ENCODE results near the gene PRMT6. TPM values are rescaled to one million over a fixed set of nuclear protein-coding genes. Genes with fewer than 3 reads are reported as not detected.

The PRMT6 gene
- total and polyA plus RNA-seq, 2 of the 4 experiments (the other 2 are of a cell fraction), result 12.5 to 15.4 TPM

DNA sequence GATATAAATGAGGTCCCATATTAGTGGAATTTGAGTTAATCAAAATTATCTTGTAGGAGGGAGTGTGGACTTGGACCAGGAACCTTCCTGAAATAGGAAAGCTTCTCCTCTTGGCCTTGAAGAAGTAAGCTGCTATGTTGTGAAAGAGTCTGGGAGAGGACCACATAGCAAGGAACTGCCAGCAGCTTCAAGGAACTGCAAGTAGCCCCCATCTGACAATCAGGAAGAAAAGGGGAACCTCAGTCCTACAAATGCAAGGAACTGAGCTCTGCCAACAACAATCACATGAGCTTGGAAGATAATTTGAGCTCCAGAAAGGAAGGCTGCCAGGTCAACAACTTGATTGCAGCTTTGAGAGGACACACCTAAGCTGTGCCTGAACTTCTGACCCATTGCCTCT lies 8.2 kb upstream of the PRMT6 start:
- intact Hi-C loops (cut with micrococcal nuclease), result no loop called here
- DNase-seq, result no peak
- BruUV-seq (replicated peaks), result no TSS peak
- no peaks in the 10 kb centered on the region for H3K79me1 ChIP-seq (ENCODE audit: low read depth in 1 of 2, low read length in 2 of 2)
- no peak overlapping the region for H4K91ac ChIP-seq (ENCODE audit: insufficient read depth, low read depth, low read length)
- H3K18ac ChIP-seq (ENCODE audit: low read depth, low read length), result no peak overlapping the region
- ChIA-PET POLR2A (ENCODE audit: unreplicated experiment) (no interaction called here), CTCF (interaction anchor here (1.0 kb wide), 1 partner anchor 24 kb away, joined by 4 read pairs; no protein-coding TSS in a partner anchor)
- H3K14ac ChIP-seq (replicated peaks; ENCODE audit: low read depth, low read length), result no peak overlapping the region
- H2BK15ac ChIP-seq (ENCODE audit: low read depth, low read length), result no peak overlapping the region
- H3K23ac ChIP-seq (ENCODE audit: low read depth, low read length), result no peak overlapping the region
- H2AK9ac ChIP-seq (replicated peaks; ENCODE audit: low read depth, low read length, poor library complexity), result no peak overlapping the region
- H2BK5ac ChIP-seq (ENCODE audit: low read depth, low read length, poor library complexity, severe bottlenecking), result no peak overlapping the region
- no peaks in the 10 kb centered on the region for H4K20me1 ChIP-seq (ENCODE audit: insufficient read depth, low read length)
- no peaks in the 10 kb centered on the region for H3K9me3 ChIP-seq (ENCODE audit: control insufficient read depth, insufficient read depth, low read length)
- no peak overlapping the region for H3K4me3 ChIP-seq (ENCODE audit: insufficient read depth, low read depth, low read length)
- no peaks in the 10 kb centered on the region for H3K4me1 ChIP-seq (ENCODE audit: control insufficient read depth, insufficient read depth, low read length)
- ATAC-seq (ENCODE audit: low read depth), result no peak
- H3K27me3 ChIP-seq (ENCODE audit: control insufficient read depth, insufficient read depth, low read length), result no peaks in the 10 kb centered on the region
- no peak overlapping the region for H3K4ac ChIP-seq (ENCODE audit: low read depth, low read length)
- no peak overlapping the region for H4K8ac ChIP-seq (ENCODE audit: low read depth in 2 of 2, low read length in 2 of 2)
- H3K36me3 ChIP-seq (ENCODE audit: control insufficient read depth, insufficient read depth, low read length), result no peaks in the 10 kb centered on the region
- H2AK5ac ChIP-seq (ENCODE audit: low read depth, low read length), result no peak overlapping the region
- H2BK120ac ChIP-seq (ENCODE audit: low read depth, low read length), result no peak overlapping the region
- H3K9me1 ChIP-seq (ENCODE audit: insufficient read depth, low read length), result no peaks in the 10 kb centered on the region
- no peak overlapping the region for H3K27ac ChIP-seq (ENCODE audit: insufficient read depth, low read length)
- H3K9ac ChIP-seq (ENCODE audit: low read depth, low read length), result no peak overlapping the region
- TF ChIP-seq MAZ (IDR thresholded peaks at IDR 0.05; ENCODE audit: borderline replicate concordance, low read depth, low read length) (no peak), FOS (IDR thresholded peaks at IDR 0.05; ENCODE audit: low read depth, low read length) (no peak), RFX5 (IDR thresholded peaks at IDR 0.05; ENCODE audit: low read depth, low read length) (no peak), CHD1 (IDR thresholded peaks at IDR 0.05; ENCODE audit: low read depth, low read length) (no peak), MXI1 (IDR thresholded peaks at IDR 0.05; ENCODE audit: borderline replicate concordance, low read depth, low read length) (no peak), NFE2L2 (IDR thresholded peaks at IDR 0.05; ENCODE audit: low read depth, low read length) (no peak), BHLHE40 (IDR thresholded peaks at IDR 0.05; ENCODE audit: low read depth, low read length) (no peak), RCOR1 (IDR thresholded peaks at IDR 0.05; ENCODE audit: insufficient replicate concordance, low read length) (no peak), SMC3 (IDR thresholded peaks at IDR 0.05; ENCODE audit: low read depth, low read length) (no peak), MAFK (IDR thresholded peaks at IDR 0.05; ENCODE audit: low read depth, low read length) (no peak), CEBPB (IDR thresholded peaks at IDR 0.05; ENCODE audit: low read depth, low read length) (no peak), RAD21 (IDR thresholded peaks at IDR 0.05; ENCODE audit: low read length) (no peak)
- TF ChIP-seq, protein P1, sequence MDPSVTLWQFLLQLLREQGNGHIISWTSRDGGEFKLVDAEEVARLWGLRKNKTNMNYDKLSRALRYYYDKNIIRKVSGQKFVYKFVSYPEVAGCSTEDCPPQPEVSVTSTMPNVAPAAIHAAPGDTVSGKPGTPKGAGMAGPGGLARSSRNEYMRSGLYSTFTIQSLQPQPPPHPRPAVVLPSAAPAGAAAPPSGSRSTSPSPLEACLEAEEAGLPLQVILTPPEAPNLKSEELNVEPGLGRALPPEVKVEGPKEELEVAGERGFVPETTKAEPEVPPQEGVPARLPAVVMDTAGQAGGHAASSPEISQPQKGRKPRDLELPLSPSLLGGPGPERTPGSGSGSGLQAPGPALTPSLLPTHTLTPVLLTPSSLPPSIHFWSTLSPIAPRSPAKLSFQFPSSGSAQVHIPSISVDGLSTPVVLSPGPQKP (IDR thresholded peaks at IDR 0.05; ENCODE audit: borderline replicate concordance, low read depth, low read length), result no peak
- TF ChIP-seq, protein P2, sequence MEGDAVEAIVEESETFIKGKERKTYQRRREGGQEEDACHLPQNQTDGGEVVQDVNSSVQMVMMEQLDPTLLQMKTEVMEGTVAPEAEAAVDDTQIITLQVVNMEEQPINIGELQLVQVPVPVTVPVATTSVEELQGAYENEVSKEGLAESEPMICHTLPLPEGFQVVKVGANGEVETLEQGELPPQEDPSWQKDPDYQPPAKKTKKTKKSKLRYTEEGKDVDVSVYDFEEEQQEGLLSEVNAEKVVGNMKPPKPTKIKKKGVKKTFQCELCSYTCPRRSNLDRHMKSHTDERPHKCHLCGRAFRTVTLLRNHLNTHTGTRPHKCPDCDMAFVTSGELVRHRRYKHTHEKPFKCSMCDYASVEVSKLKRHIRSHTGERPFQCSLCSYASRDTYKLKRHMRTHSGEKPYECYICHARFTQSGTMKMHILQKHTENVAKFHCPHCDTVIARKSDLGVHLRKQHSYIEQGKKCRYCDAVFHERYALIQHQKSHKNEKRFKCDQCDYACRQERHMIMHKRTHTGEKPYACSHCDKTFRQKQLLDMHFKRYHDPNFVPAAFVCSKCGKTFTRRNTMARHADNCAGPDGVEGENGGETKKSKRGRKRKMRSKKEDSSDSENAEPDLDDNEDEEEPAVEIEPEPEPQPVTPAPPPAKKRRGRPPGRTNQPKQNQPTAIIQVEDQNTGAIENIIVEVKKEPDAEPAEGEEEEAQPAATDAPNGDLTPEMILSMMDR (conservative IDR thresholded peaks at IDR 0.05; ENCODE audit: low read depth, low read length), result no peak
- TF ChIP-seq, protein P3, sequence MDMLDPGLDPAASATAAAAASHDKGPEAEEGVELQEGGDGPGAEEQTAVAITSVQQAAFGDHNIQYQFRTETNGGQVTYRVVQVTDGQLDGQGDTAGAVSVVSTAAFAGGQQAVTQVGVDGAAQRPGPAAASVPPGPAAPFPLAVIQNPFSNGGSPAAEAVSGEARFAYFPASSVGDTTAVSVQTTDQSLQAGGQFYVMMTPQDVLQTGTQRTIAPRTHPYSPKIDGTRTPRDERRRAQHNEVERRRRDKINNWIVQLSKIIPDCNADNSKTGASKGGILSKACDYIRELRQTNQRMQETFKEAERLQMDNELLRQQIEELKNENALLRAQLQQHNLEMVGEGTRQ (IDR thresholded peaks at IDR 0.05; ENCODE audit: low read depth, low read length), result no peak
- dilution Hi-C loops (cut with HindIII; ENCODE audit: low sequenced_read_pairs, unreplicated experiment), result no loop called here
- H3K56ac ChIP-seq (ENCODE audit: extremely low read depth, insufficient read depth, low read length), result no peak overlapping the region
- H3K4me2 ChIP-seq (ENCODE audit: low read depth, low read length), result no peak overlapping the region
- in situ Hi-C loops (cut with MboI; ENCODE audit: low sequenced_read_pairs), result no loop called here
- no peak overlapping the region for H4K5ac ChIP-seq (ENCODE audit: low read depth, low read length)
- no peak overlapping the region for H2BK20ac ChIP-seq (ENCODE audit: low read depth, low read length)
- no peak overlapping the region for H2AFZ ChIP-seq (replicated peaks; ENCODE audit: low read length, poor library complexity)
